Smooth muscle cell (in vitro differentiated cells): ENCODE data around the gene CLIP3. TPM values are rescaled to one million over a fixed set of nuclear protein-coding genes. Genes with fewer than 3 reads are reported as not detected.

Source experiments
- DNase-seq: peaks from one replicate; lab custom pipeline; 2025; ENCODE audit not compliant: unreplicated experiment; lab: John Stamatoyannopoulos, UW
- H2AFZ ChIP-seq: fragments of 200-600 bp; sonication (generic); 2 replicates; pipeline ENCODE4 v1.6.0; 2016; ENCODE audit warnings: antibody characterized with exemption, low read depth, mild to moderate bottlenecking
- H3F3A ChIP-seq: fragments of 200-600 bp; sonication (generic); 2 replicates; pipeline ENCODE4 v1.6.0; 2017; ENCODE audit warnings: antibody characterized with exemption, low read depth
- H3K27ac ChIP-seq: fragments of 200-600 bp; sonication (generic); 2 replicates; pipeline ENCODE4 v1.5.1; 2016; ENCODE audit warnings: low read depth, mild to moderate bottlenecking
- H3K27me3 ChIP-seq: fragments of 200-600 bp; sonication (generic); 2 replicates; pipeline ENCODE4 v1.6.1; 2016; ENCODE audit warnings: low read depth, mild to moderate bottlenecking
- H3K36me3 ChIP-seq: fragments of 200-600 bp; sonication (generic); 2 replicates; pipeline ENCODE4 v1.5.1; 2016; ENCODE audit warnings: low read depth
- H3K4me1 ChIP-seq: fragments of 200-600 bp; sonication (generic); 2 replicates; pipeline ENCODE4 v1.5.1; 2016; ENCODE audit warnings: low read depth
- H3K4me2 ChIP-seq: fragments of 200-600 bp; sonication (generic); 2 replicates; pipeline ENCODE4 v1.6.0; 2016; ENCODE audit warnings: mild to moderate bottlenecking
- H3K4me3 ChIP-seq: fragments of 200-600 bp; sonication (generic); 2 replicates; pipeline ENCODE4 v1.5.1; 2016; ENCODE audit warnings: mild to moderate bottlenecking
- H3K79me2 ChIP-seq: fragments of 200-600 bp; sonication (generic); 2 replicates; pipeline ENCODE4 v1.6.0; 2016; ENCODE audit warnings: low read depth, mild to moderate bottlenecking
- H3K9ac ChIP-seq: fragments of 200-600 bp; sonication (generic); 2 replicates; pipeline ENCODE4 v1.6.0; 2016; ENCODE audit warnings: low read depth
- H3K9me3 ChIP-seq: fragments of 200-600 bp; sonication (generic); replicated peaks from 2 replicates; pipeline ENCODE4 v1.5.1; 2016; ENCODE audit warnings: low read depth
- H4K20me1 ChIP-seq: fragments of 200-600 bp; sonication (generic); 2 replicates; pipeline ENCODE4 v1.6.0; 2016; ENCODE audit warnings: low read depth
- WGBS: methylation state at CpG from one replicate; pipeline ENCODE4 v1.1.7; 2016; ENCODE audit warnings: low lambda C conversion rate; 5-methylcytosine and 5-hydroxymethylcytosine counted together
- polyA plus RNA-seq: library from polyadenylated mRNA; unstranded; fragments of >200 nt; fragmentation: Nextera tagmentation; extraction: Ambion mirVana; gene quantifications from 2 replicates; pipeline ENCODE4 v1.2.1, GENCODE V29; 2016
- total RNA-seq: library from RNA; depleted of rRNA; stranded (reverse); fragments of >200 nt; gene quantifications from 2 replicates; pipeline ENCODE4 v1.2.3, GENCODE V29; 2014
- TF ChIP-seq, protein P1 (sequence below): fragments of 200-600 bp; sonication (generic); IDR thresholded peaks from 2 replicates; pipeline ENCODE4 v1.5.1; 2017; ENCODE audit warnings: borderline replicate concordance, mild to moderate bottlenecking, antibody characterized with exemption; ENCODE audit not compliant: insufficient read depth, poor library complexity, severe bottlenecking

CLIP3 gene
- total and polyA plus RNA-seq, 2 experiments from 2014 or later = 10.7 to 36.7 TPM

DNA sequence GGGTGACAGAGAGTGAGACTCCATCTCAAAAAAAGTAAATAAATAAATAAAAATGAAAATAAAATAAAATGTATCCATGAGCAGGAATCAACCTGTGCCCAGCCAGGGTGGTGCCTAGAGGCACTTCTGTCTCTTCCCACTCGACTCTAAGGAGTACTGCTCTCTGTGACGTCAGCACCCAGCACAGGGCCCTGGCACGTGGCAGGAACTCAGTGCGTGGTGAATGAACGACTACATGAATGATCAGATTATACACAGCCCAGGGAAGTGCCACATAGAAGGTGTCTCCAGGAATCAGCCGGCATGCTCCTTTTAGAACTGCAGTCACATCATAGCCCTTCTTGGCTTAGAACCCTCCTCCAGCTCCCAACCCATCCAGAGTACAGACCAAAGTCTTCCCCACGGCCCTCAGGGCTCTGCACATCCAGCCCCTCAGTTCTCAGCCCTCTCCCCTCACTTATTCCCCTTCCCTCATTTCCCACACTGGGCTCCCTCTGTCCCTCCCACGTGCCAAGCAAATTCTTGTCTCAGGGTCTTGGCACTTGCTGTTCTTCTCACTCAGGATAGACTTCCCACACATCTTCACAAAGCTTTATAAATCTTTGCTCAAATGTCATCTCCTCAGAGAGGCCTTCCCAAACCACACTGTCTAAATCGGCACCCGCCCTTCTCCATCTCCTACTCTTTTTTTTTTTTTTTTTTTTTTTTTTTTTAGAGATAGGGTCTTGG, 4.2 kb downstream of the CLIP3 start:
- Histone ChIP-seq H4K20me1 (no peaks in the 10 kb centered on the region), H3K4me3 (no peak overlapping the region), H3K9ac (no peak overlapping the region), H3K9me3 (no peaks in the 10 kb centered on the region), H3K27me3 (no peaks in the 10 kb centered on the region), H3K36me3 (no peaks in the 10 kb centered on the region), H3K4me1 (peaks cover 13% of the 10 kb centered on the region), H3K4me2 (no peak overlapping the region), H3K27ac (no peak overlapping the region), H3K79me2 (peaks cover 5% of the 10 kb centered on the region), H3F3A (peaks cover 4% of the 10 kb centered on the region), H2AFZ (no peak overlapping the region)
- TF ChIP-seq, protein P1, sequence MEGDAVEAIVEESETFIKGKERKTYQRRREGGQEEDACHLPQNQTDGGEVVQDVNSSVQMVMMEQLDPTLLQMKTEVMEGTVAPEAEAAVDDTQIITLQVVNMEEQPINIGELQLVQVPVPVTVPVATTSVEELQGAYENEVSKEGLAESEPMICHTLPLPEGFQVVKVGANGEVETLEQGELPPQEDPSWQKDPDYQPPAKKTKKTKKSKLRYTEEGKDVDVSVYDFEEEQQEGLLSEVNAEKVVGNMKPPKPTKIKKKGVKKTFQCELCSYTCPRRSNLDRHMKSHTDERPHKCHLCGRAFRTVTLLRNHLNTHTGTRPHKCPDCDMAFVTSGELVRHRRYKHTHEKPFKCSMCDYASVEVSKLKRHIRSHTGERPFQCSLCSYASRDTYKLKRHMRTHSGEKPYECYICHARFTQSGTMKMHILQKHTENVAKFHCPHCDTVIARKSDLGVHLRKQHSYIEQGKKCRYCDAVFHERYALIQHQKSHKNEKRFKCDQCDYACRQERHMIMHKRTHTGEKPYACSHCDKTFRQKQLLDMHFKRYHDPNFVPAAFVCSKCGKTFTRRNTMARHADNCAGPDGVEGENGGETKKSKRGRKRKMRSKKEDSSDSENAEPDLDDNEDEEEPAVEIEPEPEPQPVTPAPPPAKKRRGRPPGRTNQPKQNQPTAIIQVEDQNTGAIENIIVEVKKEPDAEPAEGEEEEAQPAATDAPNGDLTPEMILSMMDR = no peak
- DNase-seq = no peak
- 94% methylated on average over 10 of the region's 10 CpGs for WGBS

DNA sequence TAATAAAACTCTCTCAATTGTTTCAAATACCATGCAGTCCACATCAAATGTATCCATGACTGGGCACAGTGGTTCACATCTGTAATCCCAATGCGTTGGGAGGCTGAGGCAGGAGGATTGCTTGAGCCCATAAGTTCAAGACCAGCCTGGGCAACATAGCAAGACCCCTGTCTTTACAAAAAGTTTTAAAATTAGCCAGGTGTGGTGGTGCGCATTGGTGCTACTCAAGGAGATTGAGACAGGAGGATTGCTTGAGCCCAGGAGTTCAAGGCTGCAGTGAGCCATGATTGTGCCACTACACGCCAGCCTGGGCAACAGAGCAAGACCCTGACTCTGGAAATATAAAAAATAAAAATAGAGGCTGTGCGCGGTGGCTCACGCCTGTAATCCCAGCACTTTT, 5.0 kb downstream of the CLIP3 start:
- peaks cover 5% of the 10 kb centered on the region for H3K79me2 ChIP-seq
- WGBS = 98% methylated on average over 6 of the region's 6 CpGs

DNA sequence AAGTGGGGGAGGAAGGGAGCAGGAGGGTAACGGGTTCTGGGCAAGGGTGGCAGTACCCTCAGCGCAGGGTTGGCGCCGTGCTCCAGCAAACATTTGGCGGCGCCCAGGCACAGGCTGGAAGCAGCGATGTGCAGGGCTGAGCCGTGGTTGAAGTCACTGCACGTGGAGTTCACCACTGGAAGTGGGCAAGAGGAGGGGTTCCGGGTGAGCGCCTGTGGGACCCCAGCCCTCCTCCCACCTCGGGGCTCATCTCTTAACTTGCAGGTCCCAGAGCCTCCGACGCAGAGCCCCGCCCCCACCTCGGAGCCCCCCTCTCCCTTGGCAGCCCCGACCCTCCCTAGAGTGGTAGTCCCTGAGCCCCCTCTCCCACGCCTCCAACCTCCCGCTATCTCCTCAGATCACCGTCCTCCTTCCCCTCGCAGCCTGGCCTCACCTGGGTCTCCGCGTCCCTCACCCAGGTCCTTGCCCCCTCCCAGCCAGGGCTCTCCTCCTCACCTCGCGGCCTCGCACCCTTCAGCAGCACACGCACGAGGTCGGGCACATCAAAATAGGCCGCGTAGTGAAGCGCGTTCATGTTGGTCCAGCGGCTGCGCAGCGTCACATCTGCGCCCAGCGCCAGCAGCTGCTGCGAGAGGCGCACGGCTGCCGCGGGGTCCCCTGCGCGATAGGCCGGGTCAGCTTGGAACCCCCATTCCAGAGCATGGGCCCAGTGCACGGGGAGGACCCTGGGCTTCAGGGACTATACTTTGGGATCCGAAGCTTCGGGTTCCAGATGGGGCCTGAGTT, 6.4 kb downstream of the CLIP3 start:
- no peak overlapping the region for H3K4me2 ChIP-seq
- no peaks in the 10 kb centered on the region for H3K9me3 ChIP-seq
- H2AFZ ChIP-seq = no peak overlapping the region
- no peak overlapping the region for H3K9ac ChIP-seq
- TF ChIP-seq, protein P1 = no peak
- no peaks in the 10 kb centered on the region for H3K79me2 ChIP-seq
- no peaks in the 10 kb centered on the region for H3F3A ChIP-seq
- 96% methylated on average over 40 of the region's 49 CpGs for WGBS
- H3K27me3 ChIP-seq = no peaks in the 10 kb centered on the region
- DNase-seq = no peak
- no peaks in the 10 kb centered on the region for H3K36me3 ChIP-seq
- no peak overlapping the region for H3K4me3 ChIP-seq
- no peaks in the 10 kb centered on the region for H4K20me1 ChIP-seq
- no peaks in the 10 kb centered on the region for H3K4me1 ChIP-seq
- no peak overlapping the region for H3K27ac ChIP-seq

More for the DNA sequence above, 5.0 kb downstream of the CLIP3 start:
- no peak overlapping the region for H3K27ac ChIP-seq
- TF ChIP-seq, protein P1 = no peak
- H3K27me3 ChIP-seq = no peaks in the 10 kb centered on the region
- no peaks in the 10 kb centered on the region for H3K9me3 ChIP-seq
- no peak overlapping the region for H3K4me2 ChIP-seq
- no peak overlapping the region for H2AFZ ChIP-seq
- no peaks in the 10 kb centered on the region for H3K36me3 ChIP-seq
- H3K4me3 ChIP-seq = no peak overlapping the region
- H3K9ac ChIP-seq = no peak overlapping the region
- no peak for DNase-seq
- H4K20me1 ChIP-seq = no peaks in the 10 kb centered on the region
- H3F3A ChIP-seq = no peaks in the 10 kb centered on the region
- H3K4me1 ChIP-seq = peaks cover 9% of the 10 kb centered on the region
